Suprapubic skin (tissue), 4 donors: ENCODE measurements around the gene ASIC3. TPM values are rescaled to one million over a fixed set of nuclear protein-coding genes. Genes with fewer than 3 reads are reported as not detected.

ENCODE experiments used
- DNase-seq, 2 donors: peaks; one replicate each; pipeline ENCODE4 v3.0.0-alpha.2; 2019; ENCODE audit warnings: low spot score in 2 of 2
- H3K27ac ChIP-seq: fragments of 200-600 bp; sonication (generic); one replicate; pipeline ENCODE4 v1.5.1; 2019
- H3K27me3 ChIP-seq: fragments of 200-600 bp; sonication (generic); one replicate; pipeline ENCODE4 v1.5.1; 2019
- H3K36me3 ChIP-seq: fragments of 200-600 bp; sonication (generic); one replicate; pipeline ENCODE4 v1.5.1; 2019
- H3K4me1 ChIP-seq: fragments of 200-600 bp; sonication (generic); one replicate; pipeline ENCODE4 v1.5.1; 2019
- H3K4me3 ChIP-seq: fragments of 200-600 bp; sonication (generic); one replicate; pipeline ENCODE4 v1.5.1; 2019; ENCODE audit warnings: mild to moderate bottlenecking
- H3K9me3 ChIP-seq: fragments of 200-600 bp; sonication (generic); one replicate; pipeline ENCODE4 v1.5.1; 2019
- CTCF ChIP-seq, 2 donors: fragments of 200-600 bp in 1 of 2; fragments of 450-650 bp in 1 of 2; sonication (generic) in 1 of 2; IDR thresholded peaks; one replicate each; pipeline ENCODE4 v1.5.1; 2016 to 2019; ENCODE audit warnings: antibody characterized with exemption in 2 of 2, mild to moderate bottlenecking in 1 of 2, moderate library complexity in 1 of 2
- EP300 ChIP-seq: sonication (generic); formaldehyde crosslinking; IDR thresholded peaks from one replicate; pipeline ENCODE4 v1.6.1; 2017; ENCODE audit warnings: antibody characterized with exemption
- POLR2A ChIP-seq, 2 donors: fragments of 450-650 bp; IDR thresholded peaks; one replicate each; pipeline ENCODE4 v1.6.1; 2017; ENCODE audit warnings: antibody characterized with exemption in 2 of 2, mild to moderate bottlenecking in 2 of 2, moderate library complexity in 2 of 2
- POLR2AphosphoS5 ChIP-seq, 3 donors: sonication (generic); formaldehyde crosslinking; IDR thresholded peaks; one replicate each; pipeline ENCODE4 v1.6.1; 2017; ENCODE audit warnings: antibody characterized with exemption in 3 of 3
- WGBS: methylation state at CpG from one replicate; pipeline ENCODE4 v1.1.5; 2018; 5-methylcytosine and 5-hydroxymethylcytosine counted together
- total RNA-seq, 4 donors: library from RNA; depleted of rRNA; stranded (reverse); fragments of >200 nt; gene quantifications; one replicate each; pipeline ENCODE4 v1.1.0, GENCODE V29; 2016

ASIC3 gene
- total RNA-seq, 4 donors from 2014 or later = 2.6 to 8.7 (median 4.1) TPM

GRCh38 chr7:151087245-151088018 lies 39.1 kb downstream of the ASIC3 start:
- peak in 1 of 2 donors; percentile 81 for DNase-seq
- no peaks in the 10 kb centered on the region for H3K27me3 ChIP-seq
- H3K4me1 ChIP-seq = peaks cover 72% of the 10 kb centered on the region
- H3K9me3 ChIP-seq = no peaks in the 10 kb centered on the region
- peak overlapping the region; percentile 88 for H3K27ac ChIP-seq
- peak overlapping the region; percentile 62 for H3K4me3 ChIP-seq
- no peak for TF ChIP-seq POLR2A (IDR thresholded peaks at IDR 0.05)
- TF ChIP-seq POLR2AphosphoS5 (IDR thresholded peaks at IDR 0.05) = no peak
- no peak for TF ChIP-seq EP300
- TF ChIP-seq CTCF (IDR thresholded peaks at IDR 0.05) = peak in 1 of 2 donors; percentile 18
- WGBS = 2% methylated on average over 24 of the region's 70 CpGs
- H3K36me3 ChIP-seq = no peaks in the 10 kb centered on the region

GRCh38 chr7:151088019-151088855 lies 39.9 kb downstream of the ASIC3 start:
- peak overlapping the region; percentile 88 for H3K27ac ChIP-seq
- DNase-seq = no peak
- H3K9me3 ChIP-seq = no peaks in the 10 kb centered on the region
- no peaks in the 10 kb centered on the region for H3K36me3 ChIP-seq
- TF ChIP-seq EP300 = no peak
- no peak for TF ChIP-seq CTCF (IDR thresholded peaks at IDR 0.05)
- TF ChIP-seq POLR2A (IDR thresholded peaks at IDR 0.05) = no peak
- no peak for TF ChIP-seq POLR2AphosphoS5 (IDR thresholded peaks at IDR 0.05)
- peaks cover 66% of the 10 kb centered on the region for H3K4me1 ChIP-seq
- H3K4me3 ChIP-seq = peak overlapping the region; percentile 62
- H3K27me3 ChIP-seq = no peaks in the 10 kb centered on the region
- 20% methylated on average over 16 of the region's 16 CpGs for WGBS

- TF ChIP-seq POLR2AphosphoS5 (IDR thresholded peaks at IDR 0.05) (peak in 2 of 3 donors; percentile 23 to 29), EP300 (no peak), CTCF (IDR thresholded peaks at IDR 0.05) (no peak), POLR2A (IDR thresholded peaks at IDR 0.05) (no peak)
- peaks cover 59% of the 10 kb centered on the region for H3K4me1 ChIP-seq
- peak; percentile 92 to 93 for DNase-seq
Measured at GRCh38 chr7:151088856-151089699, 40.7 kb downstream of the ASIC3 start.

GRCh38 chr7:151089893-151090730 lies 41.8 kb downstream of the ASIC3 start:
- H3K4me1 ChIP-seq = peaks cover 60% of the 10 kb centered on the region
- 74% methylated on average over 21 of the region's 22 CpGs for WGBS

More at GRCh38 chr7:151088856-151089699, 40.7 kb downstream of the ASIC3 start:
- no peaks in the 10 kb centered on the region for H3K27me3 ChIP-seq
- peak overlapping the region; percentile 88 for H3K27ac ChIP-seq
- WGBS = 13% methylated on average over 27 of the region's 30 CpGs
- H3K9me3 ChIP-seq = no peaks in the 10 kb centered on the region
- peak overlapping the region; percentile 62 for H3K4me3 ChIP-seq
- no peaks in the 10 kb centered on the region for H3K36me3 ChIP-seq

More at GRCh38 chr7:151089893-151090730, 41.8 kb downstream of the ASIC3 start:
- peak in 1 of 2 donors; percentile 72 for DNase-seq
- Histone ChIP-seq H3K27ac (peak overlapping the region; percentile 88), H3K4me3 (peak overlapping the region; percentile 62), H3K9me3 (no peaks in the 10 kb centered on the region), H3K36me3 (no peaks in the 10 kb centered on the region), H3K27me3 (no peaks in the 10 kb centered on the region)
- TF ChIP-seq POLR2A (IDR thresholded peaks at IDR 0.05) = no peak
- no peak for TF ChIP-seq POLR2AphosphoS5 (IDR thresholded peaks at IDR 0.05)
- no peak for TF ChIP-seq CTCF (IDR thresholded peaks at IDR 0.05)
- TF ChIP-seq EP300 = no peak
